ENCODE results near the gene SLC25A30.

DNA sequence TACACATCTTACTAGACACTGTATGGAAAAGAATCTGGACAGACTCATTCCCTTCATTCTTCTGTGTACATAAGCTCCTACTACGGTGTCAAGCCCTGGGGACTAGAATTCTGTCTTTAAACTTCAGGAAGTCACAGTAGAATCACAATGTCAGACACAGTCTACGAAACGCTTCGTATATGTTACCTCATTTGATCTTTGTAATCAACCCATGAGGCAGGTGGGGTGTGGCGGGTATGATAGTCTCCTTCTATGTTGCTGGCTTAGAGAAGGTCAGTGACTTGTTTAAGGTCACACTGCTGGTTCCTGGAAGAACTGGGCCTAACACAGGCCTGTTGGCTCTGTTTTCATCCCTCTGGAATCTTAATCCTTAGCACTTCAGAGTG lies 45.0 kb downstream of the SLC25A30 start:
- TF ChIP-seq, protein P1, sequence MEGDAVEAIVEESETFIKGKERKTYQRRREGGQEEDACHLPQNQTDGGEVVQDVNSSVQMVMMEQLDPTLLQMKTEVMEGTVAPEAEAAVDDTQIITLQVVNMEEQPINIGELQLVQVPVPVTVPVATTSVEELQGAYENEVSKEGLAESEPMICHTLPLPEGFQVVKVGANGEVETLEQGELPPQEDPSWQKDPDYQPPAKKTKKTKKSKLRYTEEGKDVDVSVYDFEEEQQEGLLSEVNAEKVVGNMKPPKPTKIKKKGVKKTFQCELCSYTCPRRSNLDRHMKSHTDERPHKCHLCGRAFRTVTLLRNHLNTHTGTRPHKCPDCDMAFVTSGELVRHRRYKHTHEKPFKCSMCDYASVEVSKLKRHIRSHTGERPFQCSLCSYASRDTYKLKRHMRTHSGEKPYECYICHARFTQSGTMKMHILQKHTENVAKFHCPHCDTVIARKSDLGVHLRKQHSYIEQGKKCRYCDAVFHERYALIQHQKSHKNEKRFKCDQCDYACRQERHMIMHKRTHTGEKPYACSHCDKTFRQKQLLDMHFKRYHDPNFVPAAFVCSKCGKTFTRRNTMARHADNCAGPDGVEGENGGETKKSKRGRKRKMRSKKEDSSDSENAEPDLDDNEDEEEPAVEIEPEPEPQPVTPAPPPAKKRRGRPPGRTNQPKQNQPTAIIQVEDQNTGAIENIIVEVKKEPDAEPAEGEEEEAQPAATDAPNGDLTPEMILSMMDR (IDR thresholded peaks at IDR 0.05; ENCODE audit: insufficient read depth, low read length, poor library complexity, severe bottlenecking) = no peak
- no peak for TF ChIP-seq EZH2phosphoT487 (conservative IDR thresholded peaks at IDR 0.05; ENCODE audit: low read length)
